Prostate gland (tissue), 2 donors: ENCODE measurements around the gene FHDC1. TPM values are rescaled to one million over a fixed set of nuclear protein-coding genes. Genes with fewer than 3 reads are reported as not detected.

Experiments
- DNase-seq: peaks from one replicate; pipeline ENCODE4 v3.0.0-alpha.2; 2019; ENCODE audit warnings: low spot score
- H3K27ac ChIP-seq, 2 donors: fragments of 200-600 bp; sonication (generic); 2 replicates each; pipeline ENCODE4 v1.5.1; 2017 to 2019
- H3K27me3 ChIP-seq: fragments of 200-600 bp; sonication (generic); replicated peaks from 2 replicates; pipeline ENCODE4 v1.5.1; 2019; ENCODE audit not compliant: insufficient read depth
- H3K36me3 ChIP-seq, 2 donors: fragments of 200-600 bp; sonication (generic); 1 replicate in 1 of 2; 2 replicates in 1 of 2; pipeline versions ENCODE4 v1.5.1 to v1.8.1; 2017 to 2019
- H3K4me1 ChIP-seq: fragments of 200-600 bp; sonication (generic); replicated peaks from 2 replicates; pipeline ENCODE4 v1.5.1; 2019
- H3K4me3 ChIP-seq, 2 donors: fragments of 200-600 bp; sonication (generic); 2 replicates each; pipeline ENCODE4 v1.5.1; 2017 to 2019
- H3K9me3 ChIP-seq: fragments of 200-600 bp; sonication (generic); 2 replicates; pipeline ENCODE4 v1.5.1; 2017
- POLR2A ChIP-seq: fragments of 450-650 bp; IDR thresholded peaks from one replicate; pipeline ENCODE4 v1.6.1; 2016; ENCODE audit warnings: antibody characterized with exemption, mild to moderate bottlenecking
- POLR2AphosphoS5 ChIP-seq: sonication (generic); formaldehyde crosslinking; IDR thresholded peaks from one replicate; pipeline ENCODE4 v1.6.1; 2017; ENCODE audit warnings: antibody characterized with exemption
- WGBS: methylation state at CpG from one replicate; pipeline ENCODE4 v1.1.5; 2018; 5-methylcytosine and 5-hydroxymethylcytosine counted together
- intact Hi-C: fragments of 100-400 bp; cut with DNase I; formaldehyde crosslinking; loops from one replicate; pipeline ENCODE4 v1.14.2; 2022
- total RNA-seq, 2 donors: library from RNA; depleted of rRNA; stranded (reverse); fragments of >200 nt; gene quantifications; one replicate each; pipeline ENCODE4 v1.1.0, GENCODE V29; 2016
- TF ChIP-seq, protein P1 (sequence below), 4 experiments: fragments of 200-600 bp in 2 of 4; fragments of 450-650 bp in 2 of 4; sonication (generic) in 2 of 4; IDR thresholded peaks; 1 replicate in 3 of 4; 2 replicates in 1 of 4; pipeline ENCODE4 v1.5.1; 2016 to 2019; ENCODE audit warnings: antibody characterized with exemption in 4 of 4, mild to moderate bottlenecking in 2 of 4, moderate library complexity in 2 of 4

FHDC1 gene
- total RNA-seq, 2 donors from 2014 or later: 11.0 to 15.3 TPM

GRCh38 chr4:152925851-152926250 lies 10.3 kb upstream of the FHDC1 start:
- Histone ChIP-seq H3K9me3 (no peaks in the 10 kb centered on the region), H3K36me3 (no peaks in the 10 kb centered on the region), H3K27ac (no peak overlapping the region), H3K27me3 (no peaks in the 10 kb centered on the region), H3K4me3 (no peak overlapping the region), H3K4me1 (no peaks in the 10 kb centered on the region)
- TF ChIP-seq POLR2AphosphoS5 (no peak), POLR2A (no peak)
- TF ChIP-seq, protein P1, sequence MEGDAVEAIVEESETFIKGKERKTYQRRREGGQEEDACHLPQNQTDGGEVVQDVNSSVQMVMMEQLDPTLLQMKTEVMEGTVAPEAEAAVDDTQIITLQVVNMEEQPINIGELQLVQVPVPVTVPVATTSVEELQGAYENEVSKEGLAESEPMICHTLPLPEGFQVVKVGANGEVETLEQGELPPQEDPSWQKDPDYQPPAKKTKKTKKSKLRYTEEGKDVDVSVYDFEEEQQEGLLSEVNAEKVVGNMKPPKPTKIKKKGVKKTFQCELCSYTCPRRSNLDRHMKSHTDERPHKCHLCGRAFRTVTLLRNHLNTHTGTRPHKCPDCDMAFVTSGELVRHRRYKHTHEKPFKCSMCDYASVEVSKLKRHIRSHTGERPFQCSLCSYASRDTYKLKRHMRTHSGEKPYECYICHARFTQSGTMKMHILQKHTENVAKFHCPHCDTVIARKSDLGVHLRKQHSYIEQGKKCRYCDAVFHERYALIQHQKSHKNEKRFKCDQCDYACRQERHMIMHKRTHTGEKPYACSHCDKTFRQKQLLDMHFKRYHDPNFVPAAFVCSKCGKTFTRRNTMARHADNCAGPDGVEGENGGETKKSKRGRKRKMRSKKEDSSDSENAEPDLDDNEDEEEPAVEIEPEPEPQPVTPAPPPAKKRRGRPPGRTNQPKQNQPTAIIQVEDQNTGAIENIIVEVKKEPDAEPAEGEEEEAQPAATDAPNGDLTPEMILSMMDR (IDR thresholded peaks at IDR 0.05): no peak
- DNase-seq: no peak
- intact Hi-C loops: no loop called here
- WGBS: 88% methylated on average over 1 of the region's 1 CpG

GRCh38 chr4:152926959-152927358 lies 9.2 kb upstream of the FHDC1 start:
- H3K36me3 ChIP-seq: no peaks in the 10 kb centered on the region
- intact Hi-C loops: no loop called here
- no peak overlapping the region for H3K4me3 ChIP-seq
- H3K4me1 ChIP-seq: no peaks in the 10 kb centered on the region
- H3K27me3 ChIP-seq: no peaks in the 10 kb centered on the region
- no peak for DNase-seq
- no peak overlapping the region for H3K27ac ChIP-seq
- no peaks in the 10 kb centered on the region for H3K9me3 ChIP-seq
- TF ChIP-seq, protein P1 (IDR thresholded peaks at IDR 0.05): no peak
- TF ChIP-seq POLR2A: no peak
- 92% methylated on average over 4 of the region's 4 CpGs for WGBS

GRCh38 chr4:152927737-152928136 lies 8.4 kb upstream of the FHDC1 start:
- no peaks in the 10 kb centered on the region for H3K36me3 ChIP-seq
- H3K27me3 ChIP-seq: no peaks in the 10 kb centered on the region
- H3K27ac ChIP-seq: no peak overlapping the region
- TF ChIP-seq POLR2AphosphoS5: no peak
- no peak for TF ChIP-seq POLR2A
- TF ChIP-seq, protein P1 (IDR thresholded peaks at IDR 0.05): no peak
- intact Hi-C loops: no loop called here
- H3K4me3 ChIP-seq: no peak overlapping the region
- H3K4me1 ChIP-seq: no peaks in the 10 kb centered on the region
- no peaks in the 10 kb centered on the region for H3K9me3 ChIP-seq
- DNase-seq: no peak
- WGBS: 88% methylated on average over 3 of the region's 3 CpGs

- H3K27me3 ChIP-seq: no peaks in the 10 kb centered on the region
- no peak for TF ChIP-seq POLR2A
- no peak for TF ChIP-seq POLR2AphosphoS5
- TF ChIP-seq, protein P1 (IDR thresholded peaks at IDR 0.05): no peak
- H3K27ac ChIP-seq: no peak overlapping the region
- no peaks in the 10 kb centered on the region for H3K4me1 ChIP-seq
- 96% methylated on average over 4 of the region's 4 CpGs for WGBS
- H3K9me3 ChIP-seq: no peaks in the 10 kb centered on the region
- DNase-seq: no peak
- no peak overlapping the region for H3K4me3 ChIP-seq
- no peaks in the 10 kb centered on the region for H3K36me3 ChIP-seq
- intact Hi-C loops: no loop called here
Observed at GRCh38 chr4:152928286-152928685, 7.8 kb upstream of the FHDC1 start.

DNA sequence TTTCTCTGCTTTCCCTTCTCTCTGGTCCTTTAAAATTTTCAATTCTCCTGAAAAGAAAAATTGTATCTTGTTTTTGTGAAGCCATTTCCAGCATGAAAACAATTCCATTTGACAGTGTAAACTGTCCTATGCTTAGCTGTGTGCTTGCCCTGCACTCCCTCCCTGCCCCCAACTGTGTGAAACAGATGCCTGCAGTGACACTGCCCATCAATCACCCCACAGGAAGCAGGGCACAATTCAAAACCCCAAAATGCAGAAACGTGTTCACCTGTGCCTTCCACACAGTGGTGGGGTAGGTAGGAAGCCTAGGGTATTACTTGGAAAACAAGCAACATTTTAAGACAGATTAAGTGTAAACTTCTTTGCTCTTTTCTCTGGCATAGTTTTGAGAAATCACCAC lies 6.2 kb upstream of the FHDC1 start:
- no peak for DNase-seq
- no peaks in the 10 kb centered on the region for H3K36me3 ChIP-seq
- no peak overlapping the region for H3K4me3 ChIP-seq
- no peaks in the 10 kb centered on the region for H3K27me3 ChIP-seq
- WGBS: 33% methylated on average over 1 of the region's 1 CpG
- H3K9me3 ChIP-seq: no peaks in the 10 kb centered on the region
- intact Hi-C loops: no loop called here
- TF ChIP-seq POLR2AphosphoS5: no peak
- TF ChIP-seq POLR2A: no peak
- TF ChIP-seq, protein P1 (IDR thresholded peaks at IDR 0.05): no peak
- H3K4me1 ChIP-seq: no peaks in the 10 kb centered on the region
- no peak overlapping the region for H3K27ac ChIP-seq
